Right renal pelvis (tissue), 4 donors: ENCODE data around the gene PIGX. TPM values are rescaled to one million over a fixed set of nuclear protein-coding genes. Genes with fewer than 3 reads are reported as not detected.

Experiments
- DNase-seq, 4 donors: peaks; one replicate each; pipeline ENCODE4 v3.0.0-alpha.2; 2013; ENCODE audit warnings: low read depth in 4 of 4, low spot score in 3 of 4, missing footprints in 1 of 4
- polyA plus RNA-seq, 4 donors: library from polyadenylated mRNA; unstranded; fragments of 120-200 nt; gene quantifications; one replicate each; pipeline ENCODE4 v1.2.1, GENCODE V29; 2013; ENCODE audit not compliant: insufficient read length in 4 of 4

Gene PIGX
- polyA plus RNA-seq, result 10 to 100 TPM; 32.1 to 35.1 (median 34.4) TPM

- peak; percentile 77 to 87 (median 83) for DNase-seq
Observed at GRCh38 chr3:196711838-196712513, at the start of gene PIGX, which contains the start of gene CEP19. PIGX (plus strand) TSS chr3:196712377. CEP19 (minus strand) TSS chr3:196712250; CDS start chr3:196708657, 3,593 bp downstream.

GRCh38 chr3:196662711-196663571 lies 49.2 kb upstream of the PIGX start:
- no peak for DNase-seq

- DNase-seq, result no peak
Observed at GRCh38 chr3:196666001-196666867, 45.9 kb upstream of the PIGX start.

- no peak for DNase-seq
Observed at GRCh38 chr3:196667056-196667825, 44.9 kb upstream of the PIGX start.

DNA sequence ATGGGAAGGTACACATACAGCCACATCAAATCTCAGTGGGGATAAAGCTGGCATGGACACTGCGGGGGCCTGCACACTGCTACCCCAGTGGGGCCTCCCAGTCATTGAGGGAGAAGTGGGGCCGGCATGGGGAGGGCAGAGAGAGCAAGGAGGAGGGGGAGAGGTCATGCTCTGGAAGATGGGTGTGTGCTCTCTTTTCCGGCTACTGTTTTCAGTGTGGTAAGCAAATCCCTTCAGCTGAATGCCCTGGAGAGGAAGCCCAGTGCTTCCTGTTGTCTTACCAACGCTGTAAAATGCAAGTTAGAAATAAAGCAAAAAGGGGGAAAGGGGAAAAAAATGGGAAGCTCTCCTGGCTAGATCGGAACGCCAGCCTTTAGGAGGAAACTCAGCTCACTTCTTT lies 41.8 kb upstream of the PIGX start:
- no peak for DNase-seq

- no peak for DNase-seq
Observed at GRCh38 chr3:196673632-196674031, 38.5 kb upstream of the PIGX start.

- DNase-seq, result no peak
Observed at GRCh38 chr3:196677353-196677752, 34.8 kb upstream of the PIGX start.

- no peak for DNase-seq
Observed at GRCh38 chr3:196677931-196678330, 34.2 kb upstream of the PIGX start.

DNA sequence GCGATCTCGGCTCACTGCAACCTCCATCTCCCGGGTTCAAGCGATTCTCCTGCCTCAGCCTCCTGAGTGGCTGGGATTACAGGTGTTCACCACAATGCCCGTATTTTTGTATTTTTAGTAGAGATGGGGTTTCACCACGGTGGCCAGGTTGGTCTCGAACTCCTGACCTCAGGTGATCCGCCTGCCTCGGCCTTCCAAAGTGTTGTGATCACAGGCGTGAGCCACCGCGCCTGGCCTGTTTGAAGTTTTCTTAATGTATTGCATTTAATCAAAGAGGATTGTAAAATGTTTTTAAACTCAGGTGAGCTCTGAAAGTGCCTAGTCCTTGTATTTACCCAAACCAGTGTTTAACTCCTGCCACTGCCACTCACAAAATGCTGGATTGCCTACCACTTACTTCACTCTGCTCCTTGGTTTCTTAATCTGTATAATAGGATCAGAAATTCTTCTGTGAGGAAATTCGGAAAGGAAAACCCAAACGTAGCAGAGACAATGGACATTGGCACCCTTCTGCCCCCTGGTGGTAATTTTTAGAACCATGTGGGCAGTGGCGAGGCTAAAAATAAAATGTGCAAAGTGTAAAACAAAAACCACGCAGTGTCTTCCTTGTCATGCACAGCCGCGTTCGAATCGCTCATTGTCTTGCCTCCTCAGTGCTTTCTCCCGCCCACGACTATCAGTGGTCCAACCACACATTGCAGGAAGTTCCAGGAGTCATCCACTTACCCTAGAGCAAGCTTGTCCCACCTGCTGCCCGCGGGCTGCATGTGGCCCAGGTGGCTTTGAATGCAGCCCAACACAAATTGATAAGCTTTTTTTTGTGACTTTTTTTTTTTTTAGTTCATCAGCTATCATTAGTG lies 27.4 kb upstream of the PIGX start:
- DNase-seq, result peak; percentile 28 to 53 (median 42)

DNA sequence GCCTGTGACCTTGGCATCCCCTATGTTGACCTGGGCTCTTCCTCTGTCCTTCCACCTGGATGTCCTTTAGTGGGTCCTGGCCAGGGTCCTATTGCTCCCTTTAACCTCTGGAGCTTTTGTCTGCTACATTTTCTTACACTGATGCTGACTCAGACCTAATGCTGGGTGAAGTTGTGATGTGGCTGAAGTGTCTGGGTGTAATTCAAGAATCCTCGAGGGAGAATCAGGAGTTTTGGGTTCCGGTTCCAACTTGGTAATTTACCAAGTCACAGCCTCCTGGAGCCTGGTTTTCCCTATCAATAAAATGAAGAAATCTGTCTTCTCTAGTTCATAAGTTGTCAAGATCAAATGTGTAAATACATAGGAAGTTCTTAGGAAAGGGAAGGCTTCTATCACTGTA lies 25.7 kb upstream of the PIGX start:
- DNase-seq, result no peak

GRCh38 chr3:196688349-196688748 lies 23.8 kb upstream of the PIGX start:
- DNase-seq, result no peak

- no peak for DNase-seq
Observed at GRCh38 chr3:196689941-196690660, 22.1 kb upstream of the PIGX start.

DNA sequence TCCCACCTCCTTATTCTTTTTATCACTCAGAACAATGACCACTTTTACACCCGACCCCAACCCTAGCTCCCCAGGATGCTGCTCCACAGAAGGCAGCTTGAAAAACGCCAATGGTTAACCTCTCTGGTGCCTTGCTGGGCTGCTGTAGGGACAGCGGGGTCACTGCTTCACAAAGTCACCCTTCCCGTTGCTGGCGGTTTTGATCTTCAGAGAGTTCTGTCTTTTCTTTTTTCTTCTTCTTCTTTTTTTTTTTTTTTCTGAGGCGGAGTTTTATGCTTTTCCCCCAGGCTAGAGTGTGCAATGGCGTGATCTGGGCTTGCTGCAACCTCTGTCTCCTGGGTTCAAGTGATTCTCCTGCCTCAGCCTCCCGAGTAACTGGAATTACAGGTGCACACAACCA lies 20.8 kb upstream of the PIGX start:
- DNase-seq, result no peak

- DNase-seq, result no peak
Observed at GRCh38 chr3:196694202-196694638, 18.0 kb upstream of the PIGX start.

GRCh38 chr3:196694941-196695848 lies 17.0 kb upstream of the PIGX start:
- no peak for DNase-seq

DNA sequence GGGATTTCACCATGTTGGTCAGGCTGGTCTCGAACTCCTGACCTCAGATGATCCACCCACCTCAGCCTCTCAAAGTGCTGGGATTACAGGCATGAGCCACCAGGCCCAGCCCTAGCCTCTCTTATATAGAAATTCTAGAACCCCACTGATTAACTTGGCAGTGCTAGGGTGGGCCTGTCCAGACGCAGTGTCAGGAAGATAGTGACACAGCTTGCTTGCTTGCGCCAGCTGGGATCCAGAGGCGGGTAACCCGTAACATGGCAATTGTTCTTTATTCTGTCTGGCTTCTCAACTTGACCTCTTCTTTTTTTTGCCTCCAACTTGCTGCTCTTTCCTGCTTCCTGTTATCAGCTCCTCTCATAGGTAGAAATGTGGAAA lies 16.3 kb upstream of the PIGX start:
- no peak for DNase-seq

GRCh38 chr3:196697270-196697669 lies 14.9 kb upstream of the PIGX start:
- DNase-seq, result no peak
